GM21381 (cell line): ENCODE measurements around the gene TBC1D23.
A peak's percentile ranks its signal among the peaks of the same experiment; 100 is the strongest.
"Not testable (repeated sequence)": the region's sequence is repeated elsewhere in the genome, so short reads cannot be mapped to it uniquely, and the experiment has no call there.

Experiments used
- ATAC-seq: cut with Tn5 transposase; IDR thresholded peaks from one replicate; pipeline ENCODE4 v1.9.1; 2021; ENCODE audit warnings: mild to moderate bottlenecking, moderate library complexity; ENCODE audit not compliant: unreplicated experiment

Gene TBC1D23

GRCh38 chr3:100254168-100254777 lies 6.5 kb upstream of the TBC1D23 start:
- ATAC-seq, result peak; percentile 64

DNA sequence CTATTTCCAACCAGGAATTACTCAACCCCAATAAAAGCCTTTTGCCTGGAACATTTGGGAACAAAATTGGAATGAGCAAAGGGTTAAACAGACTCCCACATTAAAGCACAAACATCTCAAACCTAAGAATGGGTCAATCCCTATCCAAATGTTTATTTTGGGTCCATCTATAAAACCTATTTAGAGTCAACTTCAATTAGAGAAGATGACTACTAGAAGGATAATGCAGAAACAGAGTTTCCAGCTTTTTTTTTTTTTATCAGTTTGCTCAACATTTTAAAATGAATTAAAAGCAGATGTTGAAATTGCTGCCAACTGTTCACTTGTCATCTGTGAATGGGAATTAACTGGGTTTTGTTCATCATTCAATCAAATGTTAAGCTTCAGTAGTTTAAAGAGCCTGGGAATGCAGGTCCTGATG lies 4.1 kb upstream of the TBC1D23 start:
- ATAC-seq, result no peak

GRCh38 chr3:100257586-100257985 lies 3.2 kb upstream of the TBC1D23 start:
- no peak for ATAC-seq

GRCh38 chr3:100260081-100260684 lies 609 bp upstream of the TBC1D23 start:
- ATAC-seq, result no peak

DNA sequence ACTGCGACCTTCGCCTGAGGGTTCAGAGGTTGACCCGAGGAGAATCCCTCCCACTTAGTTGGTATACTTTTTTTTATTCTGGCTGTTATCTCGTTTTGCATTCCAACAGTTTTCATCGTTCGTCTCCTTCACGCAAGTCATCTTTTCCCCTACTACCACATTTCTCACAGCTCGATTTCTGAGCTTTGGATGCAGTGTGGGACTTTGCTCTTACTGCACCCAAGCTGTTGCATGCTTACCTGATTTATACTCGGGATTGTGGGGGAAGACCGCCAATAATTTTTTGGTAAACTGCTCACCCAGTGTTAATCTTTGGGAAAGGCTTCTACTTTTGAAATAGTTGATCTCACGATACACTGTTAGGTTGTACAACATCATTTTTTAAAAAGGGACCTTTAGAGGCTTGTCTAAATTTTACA lies 702 bp downstream of the TBC1D23 start:
- ATAC-seq, result no peak

- ATAC-seq, result not testable (repeated sequence)
Observed at GRCh38 chr3:100262925-100263324, 2.1 kb downstream of the TBC1D23 start.

- no peak for ATAC-seq
Observed at GRCh38 chr3:100263583-100263982, 2.8 kb downstream of the TBC1D23 start.

DNA sequence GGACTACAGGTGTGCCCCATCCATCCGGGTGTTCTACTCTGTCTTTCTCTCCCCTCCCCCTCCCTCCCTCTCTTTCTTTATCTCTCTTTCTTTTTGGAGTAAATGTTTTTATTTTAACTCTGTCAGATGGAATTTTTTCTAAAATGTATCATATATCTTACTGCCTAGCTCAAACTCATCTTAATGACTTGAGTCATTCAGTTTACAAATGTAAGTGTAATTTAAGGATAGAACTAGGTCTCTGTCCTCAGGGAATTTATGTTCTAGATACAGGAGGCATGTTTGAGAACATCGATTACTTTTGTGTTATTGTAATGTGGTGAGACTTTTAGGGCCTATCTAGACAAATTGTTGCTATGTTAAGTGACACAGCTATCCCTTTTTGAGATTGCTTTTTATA lies 3.5 kb downstream of the TBC1D23 start:
- ATAC-seq, result no peak

DNA sequence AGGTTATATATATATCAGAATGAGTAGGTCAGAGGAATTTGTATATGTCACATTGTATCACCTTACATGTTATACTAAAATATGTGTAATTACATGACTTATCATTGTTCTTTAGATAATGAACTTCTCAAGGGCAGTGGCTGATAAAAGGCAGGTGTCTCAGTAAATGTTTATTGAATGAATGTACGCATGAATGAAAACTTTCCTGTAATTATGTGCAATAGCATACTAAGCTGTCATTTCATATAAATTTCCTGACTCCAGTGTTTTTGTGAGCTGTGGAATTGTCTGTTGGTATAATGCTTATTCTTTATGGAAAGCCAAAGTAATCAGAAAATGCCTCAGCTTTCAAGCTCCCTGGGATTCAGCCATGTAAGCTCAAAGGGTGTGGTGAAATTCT lies 4.2 kb downstream of the TBC1D23 start:
- no peak for ATAC-seq

DNA sequence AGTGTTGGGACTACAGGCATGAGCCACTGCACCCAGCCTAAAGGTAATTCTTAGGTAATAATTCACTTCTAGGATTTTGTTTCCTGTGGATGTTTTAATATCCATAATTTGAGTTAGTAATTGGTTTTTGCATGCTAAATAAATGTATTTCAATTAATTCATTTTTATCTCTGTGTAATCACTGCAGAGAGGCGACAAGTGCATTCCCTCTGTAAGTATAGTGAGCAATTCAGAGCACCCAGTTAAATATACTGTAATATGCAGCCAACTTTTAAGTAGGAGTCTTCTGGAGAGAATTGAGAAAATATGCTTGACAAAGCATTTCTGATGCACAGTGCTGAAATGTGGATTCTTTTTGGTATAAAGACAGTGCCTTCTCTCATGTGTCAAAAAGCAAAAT lies 5.7 kb downstream of the TBC1D23 start:
- no peak for ATAC-seq

DNA sequence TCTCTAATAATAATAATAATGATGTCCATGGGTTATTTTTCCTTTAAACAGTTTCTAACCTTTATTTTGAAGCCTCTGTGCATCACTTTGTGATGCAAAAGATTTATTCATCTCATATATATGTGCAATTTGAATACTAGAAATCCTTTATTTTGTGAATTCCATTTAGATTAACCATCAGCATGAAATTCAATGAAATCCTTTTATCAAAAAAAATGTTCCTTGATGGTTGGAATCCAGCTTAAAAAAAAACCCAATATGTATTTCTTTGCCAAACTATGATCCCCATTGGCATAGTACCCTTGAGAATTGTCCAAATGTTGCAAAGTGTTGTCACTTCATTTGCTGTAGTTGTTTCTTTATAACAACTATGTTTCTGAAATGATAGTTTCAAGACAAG lies 7.4 kb downstream of the TBC1D23 start:
- no peak for ATAC-seq

- no peak for ATAC-seq
Observed at GRCh38 chr3:100269001-100269400, 8.2 kb downstream of the TBC1D23 start.

DNA sequence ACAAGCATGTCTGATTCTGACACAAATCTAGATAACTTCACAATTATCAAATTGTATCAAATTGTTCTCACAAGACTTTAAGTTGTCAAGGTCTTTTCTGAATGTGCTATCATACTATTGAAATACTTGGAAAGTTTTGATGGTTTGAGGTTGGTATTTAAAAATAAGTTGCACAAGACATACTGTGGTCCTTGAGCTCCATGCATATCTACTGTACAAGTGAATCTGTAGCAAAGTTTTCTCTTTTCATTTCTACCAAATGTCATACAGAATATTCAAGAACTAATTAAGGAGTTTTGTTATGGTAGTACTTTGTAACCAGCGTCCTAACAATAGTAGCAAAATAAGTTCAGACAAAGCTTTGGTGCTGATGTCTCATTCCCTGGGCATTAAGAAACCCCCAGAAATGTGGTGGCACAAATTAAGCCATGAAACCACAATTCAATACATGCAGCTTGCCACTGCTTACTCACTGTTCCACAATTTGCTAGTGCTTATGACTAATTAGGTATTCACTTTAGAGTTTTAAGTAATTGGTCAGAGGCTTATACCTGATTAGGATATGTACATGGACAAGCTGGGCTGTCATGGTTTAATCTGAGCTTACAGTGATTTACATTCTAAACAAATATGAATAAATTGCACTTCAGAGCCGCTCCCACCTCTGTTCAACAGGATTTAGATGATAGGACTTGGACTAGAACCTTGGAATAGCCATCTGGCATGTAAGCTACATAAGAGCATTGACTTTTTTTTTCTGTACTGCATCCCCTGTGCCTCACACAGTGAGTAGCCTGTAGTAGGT lies 8.8 kb downstream of the TBC1D23 start:
- ATAC-seq, result no peak

DNA sequence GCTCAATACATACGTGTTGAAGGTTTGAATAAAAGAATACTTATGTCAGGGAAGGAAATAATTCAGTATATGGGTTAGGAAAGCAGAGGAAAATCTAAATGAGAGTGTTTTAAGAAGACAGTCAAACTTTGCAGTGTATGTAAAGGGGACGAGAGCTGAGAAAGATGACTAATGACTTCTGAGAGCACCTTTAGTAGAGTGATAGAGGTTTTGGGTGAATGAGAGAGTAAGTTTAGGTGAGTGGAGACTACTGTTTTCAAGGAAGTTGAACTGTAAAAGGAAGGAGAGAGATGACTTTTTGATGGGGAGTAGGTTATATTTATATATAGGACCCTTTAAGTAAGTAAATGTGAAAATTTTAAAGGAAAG lies 9.4 kb downstream of the TBC1D23 start:
- no peak for ATAC-seq

DNA sequence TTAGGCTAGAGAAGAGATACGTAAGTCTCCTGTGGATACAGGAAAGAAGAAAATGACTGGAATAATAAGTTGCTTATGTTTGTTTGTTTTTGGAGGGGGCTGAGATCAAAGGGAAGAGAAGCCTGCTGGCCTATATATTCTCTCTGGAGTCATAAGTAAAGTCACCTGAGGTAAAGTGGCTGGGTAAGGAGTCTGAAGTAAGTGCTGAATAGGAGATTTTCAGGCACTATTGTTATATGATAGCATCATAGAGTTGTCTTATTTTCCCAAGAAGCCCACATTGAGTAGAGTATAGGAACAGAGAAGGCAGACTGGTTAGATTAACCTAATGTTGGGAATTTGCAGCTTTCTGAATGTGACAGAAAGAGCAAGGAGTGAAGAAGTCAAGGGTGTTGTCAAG lies 10.7 kb downstream of the TBC1D23 start:
- ATAC-seq, result no peak

DNA sequence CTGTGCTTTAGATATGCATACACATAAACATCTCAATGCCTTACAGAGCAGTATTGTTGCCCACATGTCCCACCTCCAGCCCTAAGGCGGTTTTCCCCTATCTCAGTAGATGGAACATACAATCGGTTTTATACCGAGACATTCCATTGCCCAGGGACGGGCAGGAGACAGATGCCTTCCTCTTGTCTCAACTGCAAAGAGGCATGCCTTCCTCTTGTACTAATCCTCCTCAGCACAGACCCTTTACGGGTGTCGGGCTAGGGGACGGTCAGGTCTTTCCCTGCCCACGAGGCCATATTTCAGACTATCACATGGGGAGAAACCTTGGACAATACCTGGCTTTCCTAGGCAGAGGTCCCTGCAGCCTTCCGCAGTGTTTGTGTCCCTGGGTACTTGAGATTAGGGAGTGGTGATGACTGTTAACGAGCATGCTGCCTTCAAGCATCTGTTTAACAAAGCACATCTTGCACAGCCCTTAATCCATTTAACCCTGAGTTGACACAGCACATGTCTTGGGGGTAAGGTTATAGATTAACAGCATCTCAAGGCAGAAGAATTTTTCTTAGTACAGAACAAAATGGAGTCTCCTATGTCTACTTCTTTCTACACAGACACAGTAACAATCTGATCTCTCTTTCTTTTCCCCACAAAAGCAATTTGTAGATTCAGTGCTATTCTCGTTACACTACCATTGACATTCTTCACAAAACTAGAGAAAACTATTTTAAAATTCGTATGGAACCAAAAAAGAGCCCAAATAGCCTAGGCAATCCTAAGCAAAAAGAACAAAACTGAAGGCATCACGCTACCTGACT lies 12.2 kb downstream of the TBC1D23 start:
- not testable (repeated sequence) for ATAC-seq

DNA sequence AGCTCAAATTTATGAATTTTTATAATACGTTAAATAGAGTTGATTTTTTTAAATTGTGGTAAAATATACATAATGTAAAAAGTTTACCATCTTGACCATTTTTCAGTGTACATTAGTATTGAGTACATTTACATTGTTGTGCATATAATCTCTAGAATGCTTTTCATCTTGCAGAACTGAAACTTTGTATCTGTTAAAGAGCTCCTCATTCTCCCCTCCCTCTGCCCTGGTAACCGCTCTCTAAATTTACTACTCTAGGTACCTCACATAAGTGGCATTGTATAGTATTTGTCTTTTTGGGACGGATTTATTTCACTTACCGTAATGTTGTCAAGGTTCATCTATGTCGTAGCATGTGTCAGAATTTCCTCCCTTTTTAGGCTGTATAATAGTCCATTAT lies 13.6 kb downstream of the TBC1D23 start:
- no peak for ATAC-seq

DNA sequence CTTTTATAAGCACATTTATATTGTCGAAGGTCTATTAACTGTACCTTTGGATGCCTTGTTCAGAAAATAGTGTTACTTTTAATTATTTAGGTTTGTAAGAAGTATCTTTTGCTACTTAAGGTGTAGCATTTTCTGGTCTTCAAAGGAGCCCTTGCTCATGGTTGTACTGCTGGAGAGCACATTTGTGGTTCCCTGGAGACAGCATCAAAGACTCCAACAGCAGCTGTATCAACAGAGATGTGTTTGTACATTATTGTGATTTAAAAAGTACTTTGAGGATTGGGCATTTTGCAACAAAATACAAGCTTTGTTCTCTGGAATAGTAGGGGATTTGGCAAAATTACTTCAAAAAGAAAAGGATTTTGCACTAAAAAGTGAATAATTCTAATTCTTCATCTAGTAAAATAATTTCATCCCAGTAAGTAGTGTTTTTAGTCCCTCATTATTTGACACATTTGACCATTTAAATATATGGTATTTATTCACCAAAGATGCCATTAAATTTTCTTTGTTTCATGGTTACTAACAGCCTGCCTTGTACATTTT lies 16.5 kb downstream of the TBC1D23 start:
- no peak for ATAC-seq

DNA sequence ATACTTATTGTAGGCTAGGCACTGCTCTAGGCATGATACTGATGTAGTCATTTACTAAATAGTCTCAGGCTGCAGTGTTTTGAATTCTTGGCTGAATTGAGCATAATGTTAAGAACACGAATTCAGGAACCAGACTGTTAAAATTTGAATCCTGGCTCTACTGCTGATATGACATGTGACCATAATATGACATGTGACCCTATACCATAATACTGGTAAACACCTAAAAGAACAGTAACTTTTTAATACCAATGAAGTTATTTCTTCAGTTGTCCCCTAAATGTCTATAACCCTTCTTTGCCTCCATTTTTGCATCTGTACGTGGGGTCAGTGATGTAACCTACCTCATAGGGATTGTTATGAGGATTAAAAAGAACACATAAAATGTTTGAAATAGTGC lies 18.1 kb downstream of the TBC1D23 start:
- no peak for ATAC-seq

- ATAC-seq, result no peak
Observed at GRCh38 chr3:100288288-100288894, 27.6 kb downstream of the TBC1D23 start.

DNA sequence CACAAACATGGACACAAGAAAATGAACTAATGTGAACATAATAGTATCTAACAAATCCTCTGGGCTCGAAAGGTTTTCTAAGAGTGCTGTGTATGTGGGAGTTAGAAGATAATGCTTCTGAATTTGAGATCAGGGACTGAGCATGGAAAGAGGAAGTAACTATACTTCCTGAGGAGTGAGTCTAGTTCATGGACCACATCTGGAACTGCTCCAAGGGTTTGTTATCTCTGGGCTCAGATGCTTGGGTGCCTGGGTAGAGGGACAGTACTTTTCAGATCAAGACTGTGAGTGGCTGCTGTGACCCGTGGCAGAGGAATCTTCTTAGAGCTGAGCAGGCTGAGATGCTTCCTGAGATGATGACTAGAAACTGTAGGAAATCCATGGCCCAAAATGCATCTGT lies 28.5 kb downstream of the TBC1D23 start:
- no peak for ATAC-seq
